Measurements from ENCODE around the gene CARD10.

CARD10 gene

GRCh38 chr22:37459206-37459605 lies 60.0 kb downstream of the CARD10 start:
- in situ Hi-C loops (cut with HindIII; ENCODE audit: low pct_ligation_motif_present, low pct_unique_long_range_greater_than_20kb, low sequenced_read_pairs), result no loop called here
- DNase-seq, result no peak

DNA sequence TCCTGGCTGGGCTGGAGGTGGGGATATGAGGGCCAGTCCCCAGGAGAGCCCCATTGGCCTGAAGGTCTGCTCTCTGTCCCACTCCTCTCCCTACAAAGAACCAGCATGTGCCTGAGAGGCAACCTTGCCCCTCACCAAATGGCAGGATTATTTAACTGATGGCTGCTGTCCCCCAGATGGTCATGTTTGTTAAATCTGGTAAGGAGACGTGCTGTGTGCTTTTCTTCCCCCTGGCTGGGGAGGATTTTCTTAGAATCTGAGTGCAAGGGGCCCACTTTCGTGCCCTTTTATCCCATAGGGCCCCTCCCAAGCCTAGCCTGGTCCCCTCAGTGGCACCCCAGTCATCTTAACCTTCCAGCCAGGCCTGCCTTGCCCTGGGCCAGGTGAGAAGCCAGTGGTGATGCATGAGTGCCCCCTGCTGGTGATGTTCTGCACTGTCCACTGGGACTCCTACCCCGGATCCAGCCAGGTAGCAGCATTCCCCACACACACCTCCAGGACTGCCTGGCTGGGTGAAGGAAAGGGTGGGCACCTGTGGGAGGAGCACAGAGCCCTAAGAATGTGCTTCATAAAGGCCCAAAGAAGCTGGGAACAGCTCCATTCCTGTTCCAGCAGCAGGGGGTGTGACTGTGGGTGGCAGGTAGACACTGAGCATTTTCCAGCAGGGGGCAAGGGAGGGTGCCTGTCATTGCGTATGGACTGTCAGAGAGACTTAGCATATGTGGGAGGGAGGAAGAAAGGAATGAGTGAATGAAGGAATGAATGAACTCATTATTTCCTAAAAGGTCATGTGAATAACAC lies 61.9 kb downstream of the CARD10 start:
- peak; percentile 61 for DNase-seq
- in situ Hi-C loops (cut with HindIII; ENCODE audit: low pct_ligation_motif_present, low pct_unique_long_range_greater_than_20kb, low sequenced_read_pairs), result no loop called here

- no peak for DNase-seq
- in situ Hi-C loops (cut with HindIII; ENCODE audit: low pct_ligation_motif_present, low pct_unique_long_range_greater_than_20kb, low sequenced_read_pairs), result no loop called here
Observed at GRCh38 chr22:37456346-37456745, 62.9 kb downstream of the CARD10 start.

GRCh38 chr22:37455896-37456295 lies 63.3 kb downstream of the CARD10 start:
- in situ Hi-C loops (cut with HindIII; ENCODE audit: low pct_ligation_motif_present, low pct_unique_long_range_greater_than_20kb, low sequenced_read_pairs), result no loop called here
- DNase-seq, result no peak

GRCh38 chr22:37454857-37455686 lies 64.1 kb downstream of the CARD10 start:
- in situ Hi-C loops (cut with HindIII; ENCODE audit: low pct_ligation_motif_present, low pct_unique_long_range_greater_than_20kb, low sequenced_read_pairs), result no loop called here
- DNase-seq, result peak; percentile 90

GRCh38 chr22:37453696-37454095 lies 65.5 kb downstream of the CARD10 start:
- no peak for DNase-seq
- in situ Hi-C loops (cut with HindIII; ENCODE audit: low pct_ligation_motif_present, low pct_unique_long_range_greater_than_20kb, low sequenced_read_pairs), result no loop called here

- in situ Hi-C loops (cut with HindIII; ENCODE audit: low pct_ligation_motif_present, low pct_unique_long_range_greater_than_20kb, low sequenced_read_pairs), result no loop called here
- DNase-seq, result no peak
Observed at GRCh38 chr22:37451218-37451617, 68.0 kb downstream of the CARD10 start.

- in situ Hi-C loops (cut with HindIII; ENCODE audit: low pct_ligation_motif_present, low pct_unique_long_range_greater_than_20kb, low sequenced_read_pairs), result no loop called here
- DNase-seq, result no peak
Observed at GRCh38 chr22:37449331-37450001, 69.7 kb downstream of the CARD10 start.

GRCh38 chr22:37448516-37449127 lies 70.6 kb downstream of the CARD10 start:
- in situ Hi-C loops (cut with HindIII; ENCODE audit: low pct_ligation_motif_present, low pct_unique_long_range_greater_than_20kb, low sequenced_read_pairs), result no loop called here
- no peak for DNase-seq

GRCh38 chr22:37445501-37445900 lies 73.7 kb downstream of the CARD10 start:
- in situ Hi-C loops (cut with HindIII; ENCODE audit: low pct_ligation_motif_present, low pct_unique_long_range_greater_than_20kb, low sequenced_read_pairs), result no loop called here

GRCh38 chr22:37443977-37444376 lies 75.2 kb downstream of the CARD10 start:
- in situ Hi-C loops (cut with HindIII; ENCODE audit: low pct_ligation_motif_present, low pct_unique_long_range_greater_than_20kb, low sequenced_read_pairs), result no loop called here
- DNase-seq, result no peak

More at GRCh38 chr22:37445501-37445900, 73.7 kb downstream of the CARD10 start:
- no peak for DNase-seq

GRCh38 chr22:37443086-37443485 lies 76.1 kb downstream of the CARD10 start:
- DNase-seq, result no peak
- in situ Hi-C loops (cut with HindIII; ENCODE audit: low pct_ligation_motif_present, low pct_unique_long_range_greater_than_20kb, low sequenced_read_pairs), result no loop called here

DNA sequence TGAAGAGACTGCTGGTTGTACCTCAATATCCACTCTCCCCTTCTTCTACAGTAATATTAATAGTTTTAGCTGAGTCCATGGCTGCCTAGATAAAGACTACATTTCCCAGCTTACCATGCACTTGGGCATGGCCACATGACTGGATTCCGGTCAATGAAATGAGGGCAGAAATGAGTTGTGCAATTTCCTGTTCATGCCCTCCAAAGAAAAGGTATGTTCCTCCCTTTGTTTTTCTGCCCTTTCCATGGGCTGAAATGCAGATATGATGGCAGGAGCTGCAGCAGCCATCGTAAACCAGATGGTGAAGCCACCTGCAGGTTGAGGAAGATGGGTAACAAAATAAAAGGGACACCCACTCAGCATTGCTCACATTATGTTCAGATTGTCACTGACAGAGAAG lies 76.7 kb downstream of the CARD10 start:
- DNase-seq, result peak; percentile 42
- in situ Hi-C loops (cut with HindIII; ENCODE audit: low pct_ligation_motif_present, low pct_unique_long_range_greater_than_20kb, low sequenced_read_pairs), result no loop called here

DNA sequence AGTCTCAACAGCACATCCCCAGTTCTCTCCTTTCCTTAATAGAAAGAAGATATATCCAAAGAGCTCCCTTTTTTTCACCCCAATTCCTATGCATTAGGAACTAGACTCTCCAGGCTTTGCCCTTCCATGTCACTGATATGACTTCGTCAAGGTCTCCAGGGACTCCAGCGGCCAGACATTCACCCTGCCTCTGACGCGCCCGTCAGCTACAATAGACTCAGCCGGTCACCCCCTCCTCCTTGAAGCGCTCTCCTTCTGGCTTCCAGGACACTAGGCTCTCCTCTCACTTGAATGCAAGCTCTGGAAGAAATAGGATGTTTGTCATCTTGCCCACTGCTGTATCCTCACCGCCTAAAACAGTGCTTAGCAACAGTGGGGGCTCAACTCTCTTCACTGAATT lies 77.1 kb downstream of the CARD10 start:
- no peak for DNase-seq
- in situ Hi-C loops (cut with HindIII; ENCODE audit: low pct_ligation_motif_present, low pct_unique_long_range_greater_than_20kb, low sequenced_read_pairs), result no loop called here

DNA sequence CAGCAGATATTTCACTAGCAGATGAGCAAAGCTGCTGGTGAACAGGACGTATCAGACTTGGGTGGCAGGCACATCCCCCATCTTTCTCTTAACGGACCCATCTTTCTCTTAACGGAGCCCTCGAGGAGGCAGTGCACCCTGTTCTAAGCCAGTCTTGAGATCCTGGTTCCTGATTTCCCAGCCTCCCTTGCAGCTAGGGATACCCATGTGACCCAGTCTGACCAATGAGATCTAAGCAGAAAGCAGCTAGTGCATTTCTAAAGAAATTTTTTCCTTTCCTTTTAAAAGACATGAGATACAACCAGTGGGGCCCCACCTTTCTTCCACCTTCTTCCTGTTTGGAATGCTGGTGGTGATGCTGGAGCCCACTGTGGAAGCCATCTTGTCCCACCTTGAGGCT lies 78.3 kb downstream of the CARD10 start:
- no peak for DNase-seq
- in situ Hi-C loops (cut with HindIII; ENCODE audit: low pct_ligation_motif_present, low pct_unique_long_range_greater_than_20kb, low sequenced_read_pairs), result no loop called here

All from ACHN (cell line).